Liver (tissue), 9 donors: ENCODE data around the gene NMRK1. TPM values are rescaled to one million over a fixed set of nuclear protein-coding genes. Genes with fewer than 3 reads are reported as not detected.

ENCODE experiments used
- DNase-seq: peaks from one replicate; pipeline ENCODE4 v3.0.0-alpha.2; 2017; ENCODE audit warnings: low spot score
- H3K27ac ChIP-seq, 2 donors: one replicate each; pipeline ENCODE4 v1.7.0; 2013; ENCODE audit warnings: inconsistent platforms in 2 of 2, low read length in 2 of 2, control low read depth in 1 of 2, low read depth in 1 of 2, mild to moderate bottlenecking in 1 of 2
- H3K27me3 ChIP-seq, 4 donors: one replicate each; pipeline versions ENCODE4 v1.6.1 to v1.7.0; 2013; ENCODE audit warnings: low read length in 3 of 4, inconsistent platforms in 1 of 4, mild to moderate bottlenecking in 1 of 4, moderate library complexity in 1 of 4; ENCODE audit not compliant: control insufficient read depth in 4 of 4, insufficient read depth in 4 of 4
- H3K36me3 ChIP-seq, 4 donors: one replicate each; pipeline versions ENCODE4 v1.6.1 to v1.7.0; 2013; ENCODE audit warnings: low read length in 3 of 4, mild to moderate bottlenecking in 3 of 4, low read depth in 1 of 4, moderate library complexity in 1 of 4; ENCODE audit not compliant: control insufficient read depth in 4 of 4, insufficient read depth in 3 of 4
- H3K4me1 ChIP-seq, 4 donors: one replicate each; pipeline versions ENCODE4 v1.6.1 to v1.7.0; 2013; ENCODE audit warnings: low read length in 3 of 4, mild to moderate bottlenecking in 3 of 4, moderate library complexity in 1 of 4; ENCODE audit not compliant: control insufficient read depth in 4 of 4, insufficient read depth in 4 of 4
- H3K4me3 ChIP-seq, 3 donors: one replicate each; pipeline versions ENCODE4 v1.6.1 to v1.7.0; 2013; ENCODE audit warnings: low read length in 3 of 3, control low read depth in 1 of 3, low read depth in 1 of 3, mild to moderate bottlenecking in 1 of 3
- H3K9ac ChIP-seq, 2 donors: one replicate each; pipeline ENCODE4 v1.7.0; 2013; ENCODE audit warnings: low read length in 2 of 2, mild to moderate bottlenecking in 2 of 2, moderate library complexity in 2 of 2, control low read depth in 1 of 2, low read depth in 1 of 2
- H3K9me3 ChIP-seq, 4 donors: one replicate each; pipeline versions ENCODE4 v1.6.1 to v1.7.0; 2013; ENCODE audit warnings: low read length in 3 of 4; ENCODE audit not compliant: control insufficient read depth in 4 of 4
- EGR1 ChIP-seq, 2 donors: IDR thresholded peaks; 2 replicates each; pipeline ENCODE4 v1.6.1; 2016 to 2018; ENCODE audit warnings: antibody characterized with exemption in 2 of 2, low read depth in 2 of 2
- FOXA1 ChIP-seq: IDR thresholded peaks from 2 replicates; pipeline ENCODE4 v1.6.1; 2016; ENCODE audit warnings: antibody characterized with exemption
- FOXA2 ChIP-seq: IDR thresholded peaks from 2 replicates; pipeline ENCODE4 v1.6.1; 2016; ENCODE audit warnings: antibody characterized with exemption
- GABPA ChIP-seq, 2 donors: IDR thresholded peaks in 1 of 2; conservative IDR thresholded peaks in 1 of 2; 2 replicates each; pipeline ENCODE4 v1.6.1; 2016; ENCODE audit warnings: antibody characterized with exemption in 2 of 2, mild to moderate bottlenecking in 1 of 2, moderate library complexity in 1 of 2
- HNF4A ChIP-seq, 2 donors: conservative IDR thresholded peaks; 2 replicates each; pipeline ENCODE4 v1.6.1; 2016; ENCODE audit warnings: antibody characterized with exemption in 2 of 2, mild to moderate bottlenecking in 2 of 2
- HNF4G ChIP-seq: IDR thresholded peaks from 2 replicates; pipeline ENCODE4 v1.6.1; 2016; ENCODE audit warnings: antibody characterized with exemption
- NR2F2 ChIP-seq: IDR thresholded peaks from 2 replicates; pipeline ENCODE4 v1.6.1; 2016; ENCODE audit warnings: antibody characterized with exemption
- RAD21 ChIP-seq, 2 donors: IDR thresholded peaks; 2 replicates each; pipeline ENCODE4 v1.6.1; 2016; ENCODE audit warnings: antibody characterized with exemption in 2 of 2, mild to moderate bottlenecking in 2 of 2
- RXRA ChIP-seq, 2 donors: IDR thresholded peaks; 2 replicates each; pipeline ENCODE4 v1.6.1; 2017 to 2018; ENCODE audit warnings: antibody characterized with exemption in 2 of 2, mild to moderate bottlenecking in 1 of 2
- SP1 ChIP-seq: IDR thresholded peaks from 2 replicates; pipeline ENCODE4 v1.6.1; 2018; ENCODE audit warnings: antibody characterized with exemption, mild to moderate bottlenecking
- TAF1 ChIP-seq: conservative IDR thresholded peaks from 2 replicates; pipeline ENCODE4 v1.6.1; 2016; ENCODE audit warnings: antibody characterized with exemption, mild to moderate bottlenecking
- YY1 ChIP-seq: IDR thresholded peaks from 2 replicates; pipeline ENCODE4 v1.6.1; 2016; ENCODE audit warnings: antibody characterized with exemption, mild to moderate bottlenecking
- WGBS: extraction: QIAGEN DNeasy Blood & Tissue Kit; methylation state at CpG from one replicate; pipeline ENCODE4 v1.1.7; 2013; 5-methylcytosine and 5-hydroxymethylcytosine counted together
- polyA plus RNA-seq, 2 donors: library from polyadenylated mRNA; stranded (reverse) in 1 of 2; unstranded in 1 of 2; fragments of 200-250 nt in 1 of 2; fragments of >200 nt in 1 of 2; fragmentation: Nextera tagmentation in 1 of 2; extraction: Ambion mirVana in 1 of 2; gene quantifications; one replicate each; pipeline versions ENCODE4 v1.2.1 to v1.2.3, GENCODE V29; 2013 to 2015
- total RNA-seq, 2 donors: library from RNA; depleted of rRNA; stranded (reverse); fragments of >200 nt; gene quantifications; one replicate each; pipeline ENCODE4 v1.2.3, GENCODE V29; 2014
- TF ChIP-seq, protein P1 (sequence below): IDR thresholded peaks from 2 replicates; pipeline ENCODE4 v1.6.1; 2016; ENCODE audit warnings: antibody characterized with exemption
- TF ChIP-seq, protein P2 (sequence below): IDR thresholded peaks from 2 replicates; pipeline ENCODE4 v1.6.1; 2016; ENCODE audit warnings: antibody characterized with exemption
- TF ChIP-seq, protein P3 (sequence below): IDR thresholded peaks from 2 replicates; pipeline ENCODE4 v1.6.1; 2016; ENCODE audit warnings: antibody characterized with exemption
- TF ChIP-seq, protein P4 (sequence below): IDR thresholded peaks from 2 replicates; pipeline ENCODE4 v1.6.1; 2016; ENCODE audit warnings: antibody characterized with exemption, mild to moderate bottlenecking
- donor health status: healthy.
- donor health status: healthy.
- donor health status: healthy.
- donor health status: healthy.
- donor health status: healthy.

The NMRK1 gene
- total and polyA plus RNA-seq, 4 donors: 6.8 to 32.2 (median 15.9) TPM

DNA sequence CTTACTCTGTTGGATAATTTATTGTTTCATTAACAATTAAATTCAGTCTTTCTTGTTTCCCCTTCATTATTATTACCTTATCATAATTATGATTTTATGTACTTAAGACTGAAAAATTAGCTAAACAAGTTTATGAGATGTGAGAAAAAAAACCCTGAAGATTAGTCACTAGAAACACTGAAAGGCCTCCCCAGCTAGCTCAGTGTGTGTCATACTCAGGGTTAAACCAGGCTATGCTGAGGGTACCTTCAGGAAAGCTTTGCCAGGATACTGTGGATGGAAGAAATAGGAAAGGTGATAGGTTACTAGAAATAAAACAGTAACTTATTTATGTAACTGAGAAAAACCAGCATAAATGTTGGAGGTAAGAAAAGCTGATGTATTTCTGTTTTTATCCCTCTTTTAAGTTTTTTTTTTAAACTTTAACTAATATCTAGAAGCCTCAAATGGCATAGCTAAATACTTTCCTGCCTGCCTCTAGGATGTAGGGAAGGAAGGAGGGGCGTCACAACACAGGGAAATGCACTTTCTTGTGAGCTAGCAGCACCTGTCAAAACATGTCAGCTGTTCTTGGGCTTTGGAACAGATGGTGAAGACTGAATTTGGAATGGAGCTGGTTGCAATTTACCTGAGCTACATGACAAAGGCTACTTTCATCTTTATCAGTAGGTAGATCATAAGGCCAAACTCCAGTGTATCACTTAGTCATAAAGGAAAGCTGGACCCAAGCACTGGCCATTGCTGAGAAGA lies 24.2 kb downstream of the NMRK1 start:
- TF ChIP-seq HNF4G (no peak), YY1 (no peak), HNF4A (conservative IDR thresholded peaks at IDR 0.05) (no peak), NR2F2 (no peak), EGR1 (IDR thresholded peaks at IDR 0.05; ENCODE audit: low read depth in 2 of 2) (no peak), RXRA (IDR thresholded peaks at IDR 0.05) (no peak), FOXA1 (no peak), RAD21 (IDR thresholded peaks at IDR 0.05) (no peak)
- TF ChIP-seq, protein P1, sequence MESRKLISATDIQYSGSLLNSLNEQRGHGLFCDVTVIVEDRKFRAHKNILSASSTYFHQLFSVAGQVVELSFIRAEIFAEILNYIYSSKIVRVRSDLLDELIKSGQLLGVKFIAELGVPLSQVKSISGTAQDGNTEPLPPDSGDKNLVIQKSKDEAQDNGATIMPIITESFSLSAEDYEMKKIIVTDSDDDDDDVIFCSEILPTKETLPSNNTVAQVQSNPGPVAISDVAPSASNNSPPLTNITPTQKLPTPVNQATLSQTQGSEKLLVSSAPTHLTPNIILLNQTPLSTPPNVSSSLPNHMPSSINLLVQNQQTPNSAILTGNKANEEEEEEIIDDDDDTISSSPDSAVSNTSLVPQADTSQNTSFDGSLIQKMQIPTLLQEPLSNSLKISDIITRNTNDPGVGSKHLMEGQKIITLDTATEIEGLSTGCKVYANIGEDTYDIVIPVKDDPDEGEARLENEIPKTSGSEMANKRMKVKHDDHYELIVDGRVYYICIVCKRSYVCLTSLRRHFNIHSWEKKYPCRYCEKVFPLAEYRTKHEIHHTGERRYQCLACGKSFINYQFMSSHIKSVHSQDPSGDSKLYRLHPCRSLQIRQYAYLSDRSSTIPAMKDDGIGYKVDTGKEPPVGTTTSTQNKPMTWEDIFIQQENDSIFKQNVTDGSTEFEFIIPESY: no peak
- TF ChIP-seq, protein P2, sequence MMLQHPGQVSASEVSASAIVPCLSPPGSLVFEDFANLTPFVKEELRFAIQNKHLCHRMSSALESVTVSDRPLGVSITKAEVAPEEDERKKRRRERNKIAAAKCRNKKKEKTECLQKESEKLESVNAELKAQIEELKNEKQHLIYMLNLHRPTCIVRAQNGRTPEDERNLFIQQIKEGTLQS: no peak
- Histone ChIP-seq H3K4me3 (no peak overlapping the region), H3K4me1 (no peaks in the 10 kb centered on the region), H3K27ac (no peak overlapping the region), H3K36me3 (peaks cover under 1 to 65% (median 34%) of the 10 kb centered on the region in 4 donors), H3K9me3 (no peaks in the 10 kb centered on the region), H3K27me3 (no peaks in the 10 kb centered on the region), H3K9ac (no peak overlapping the region)
- WGBS: 86% methylated on average over 1 of the region's 1 CpG
- no peak for DNase-seq

DNA sequence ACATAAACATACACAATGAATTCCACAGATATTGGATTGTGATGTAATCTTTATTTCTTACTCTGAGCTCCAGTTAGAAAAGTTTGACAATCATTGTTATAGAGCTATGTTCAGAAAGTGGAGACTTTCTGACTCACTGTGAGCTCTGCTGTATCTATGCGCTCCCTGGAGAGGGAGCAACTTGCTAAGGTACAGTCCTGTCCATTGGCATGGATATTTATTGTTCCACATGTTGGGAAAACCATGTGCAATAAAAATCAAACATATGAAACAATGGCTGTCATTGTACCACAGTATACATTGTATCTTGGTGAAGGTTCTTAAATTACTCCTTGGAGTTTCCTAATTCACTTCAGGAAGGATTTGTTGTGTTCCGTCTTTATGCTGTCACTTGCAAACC lies 26.8 kb downstream of the NMRK1 start:
- Histone ChIP-seq H3K4me1 (no peaks in the 10 kb centered on the region), H3K27ac (no peak overlapping the region), H3K4me3 (no peak overlapping the region), H3K36me3 (peaks cover 0 to 41% (median 18%) of the 10 kb centered on the region in 4 donors), H3K9ac (no peak overlapping the region), H3K9me3 (no peaks in the 10 kb centered on the region), H3K27me3 (no peaks in the 10 kb centered on the region)
- 94% methylated on average over 2 of the region's 2 CpGs for WGBS
- TF ChIP-seq, protein P3, sequence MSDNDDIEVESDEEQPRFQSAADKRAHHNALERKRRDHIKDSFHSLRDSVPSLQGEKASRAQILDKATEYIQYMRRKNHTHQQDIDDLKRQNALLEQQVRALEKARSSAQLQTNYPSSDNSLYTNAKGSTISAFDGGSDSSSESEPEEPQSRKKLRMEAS: no peak
- no peak for TF ChIP-seq EGR1 (IDR thresholded peaks at IDR 0.05; ENCODE audit: low read depth in 2 of 2)
- no peak for TF ChIP-seq HNF4A (conservative IDR thresholded peaks at IDR 0.05)
- no peak for TF ChIP-seq HNF4G
- TF ChIP-seq TAF1: no peak
- TF ChIP-seq GABPA (IDR thresholded peaks at IDR 0.05 in 1 of 2, conservative IDR thresholded peaks at IDR 0.05 in 1 of 2): no peak
- TF ChIP-seq RAD21 (IDR thresholded peaks at IDR 0.05): no peak
- TF ChIP-seq YY1: no peak
- TF ChIP-seq FOXA2: no peak
- no peak for TF ChIP-seq FOXA1
- no peak for TF ChIP-seq RXRA (IDR thresholded peaks at IDR 0.05)
- TF ChIP-seq, protein P4, sequence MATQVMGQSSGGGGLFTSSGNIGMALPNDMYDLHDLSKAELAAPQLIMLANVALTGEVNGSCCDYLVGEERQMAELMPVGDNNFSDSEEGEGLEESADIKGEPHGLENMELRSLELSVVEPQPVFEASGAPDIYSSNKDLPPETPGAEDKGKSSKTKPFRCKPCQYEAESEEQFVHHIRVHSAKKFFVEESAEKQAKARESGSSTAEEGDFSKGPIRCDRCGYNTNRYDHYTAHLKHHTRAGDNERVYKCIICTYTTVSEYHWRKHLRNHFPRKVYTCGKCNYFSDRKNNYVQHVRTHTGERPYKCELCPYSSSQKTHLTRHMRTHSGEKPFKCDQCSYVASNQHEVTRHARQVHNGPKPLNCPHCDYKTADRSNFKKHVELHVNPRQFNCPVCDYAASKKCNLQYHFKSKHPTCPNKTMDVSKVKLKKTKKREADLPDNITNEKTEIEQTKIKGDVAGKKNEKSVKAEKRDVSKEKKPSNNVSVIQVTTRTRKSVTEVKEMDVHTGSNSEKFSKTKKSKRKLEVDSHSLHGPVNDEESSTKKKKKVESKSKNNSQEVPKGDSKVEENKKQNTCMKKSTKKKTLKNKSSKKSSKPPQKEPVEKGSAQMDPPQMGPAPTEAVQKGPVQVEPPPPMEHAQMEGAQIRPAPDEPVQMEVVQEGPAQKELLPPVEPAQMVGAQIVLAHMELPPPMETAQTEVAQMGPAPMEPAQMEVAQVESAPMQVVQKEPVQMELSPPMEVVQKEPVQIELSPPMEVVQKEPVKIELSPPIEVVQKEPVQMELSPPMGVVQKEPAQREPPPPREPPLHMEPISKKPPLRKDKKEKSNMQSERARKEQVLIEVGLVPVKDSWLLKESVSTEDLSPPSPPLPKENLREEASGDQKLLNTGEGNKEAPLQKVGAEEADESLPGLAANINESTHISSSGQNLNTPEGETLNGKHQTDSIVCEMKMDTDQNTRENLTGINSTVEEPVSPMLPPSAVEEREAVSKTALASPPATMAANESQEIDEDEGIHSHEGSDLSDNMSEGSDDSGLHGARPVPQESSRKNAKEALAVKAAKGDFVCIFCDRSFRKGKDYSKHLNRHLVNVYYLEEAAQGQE: no peak
- no peak for TF ChIP-seq SP1
- DNase-seq: no peak
